ENCODE data around the gene CA12. TPM values are rescaled to one million over a fixed set of nuclear protein-coding genes. Genes with fewer than 3 reads are reported as not detected.

The CA12 gene
- total RNA-seq, 2 donors from 2014 or later, result 1.2 to 2.1 TPM

- no peaks in the 10 kb centered on the region for H3K36me3 Mint-ChIP-seq (ENCODE audit: low read depth)
- H3K4me3 Mint-ChIP-seq, result no peak overlapping the region
- peaks cover 22% of the 10 kb centered on the region for H3K27me3 Mint-ChIP-seq (ENCODE audit: insufficient read depth)
- no peak overlapping the region for H3K27ac ChIP-seq (ENCODE audit: low read depth, low read length)
- no peak for DNase-seq
- peaks cover 5% of the 10 kb centered on the region for H3K4me1 Mint-ChIP-seq
- TF ChIP-seq CTCF (conservative IDR thresholded peaks at IDR 0.05), result no peak
- no peaks in the 10 kb centered on the region for H3K9me3 ChIP-seq (ENCODE audit: control insufficient read depth, low read length)
- H3K36me3 ChIP-seq (ENCODE audit: control insufficient read depth, insufficient read depth, low read length), result no peaks in the 10 kb centered on the region
- H3K27ac Mint-ChIP-seq, result no peak overlapping the region
- H3K9ac ChIP-seq (ENCODE audit: extremely low read depth, low read length, poor library complexity, severe bottlenecking), result no peak overlapping the region
- no peaks in the 10 kb centered on the region for H3K4me1 ChIP-seq (ENCODE audit: control insufficient read depth, insufficient read depth, low read length)
- H3K9me3 Mint-ChIP-seq, result no peaks in the 10 kb centered on the region
- no peak overlapping the region for H3K4me3 ChIP-seq (ENCODE audit: low read length)
- no peaks in the 10 kb centered on the region for H3K27me3 ChIP-seq (ENCODE audit: control insufficient read depth, insufficient read depth, low read length, poor library complexity, severe bottlenecking)
- 85 to 86% methylated on average over 3 of the region's 3 CpGs for WGBS, 2 experiments (ENCODE audit: insufficient coverage in 1 of 2, insufficient read length in 1 of 2)
These were observed 23.9 kb downstream of the CA12 start for GRCh38 chr15:63357731-63358130.

- peaks cover 20% of the 10 kb centered on the region for H3K27me3 Mint-ChIP-seq (ENCODE audit: insufficient read depth)
- no peaks in the 10 kb centered on the region for H3K36me3 ChIP-seq (ENCODE audit: control insufficient read depth, insufficient read depth, low read length)
These were observed 24.6 kb downstream of the CA12 start for GRCh38 chr15:63357061-63357460.

GRCh38 chr15:63354821-63355650 lies 26.6 kb downstream of the CA12 start:
- Mint-ChIP-seq H3K27me3 (ENCODE audit: insufficient read depth) (peaks cover 13% of the 10 kb centered on the region), H3K36me3 (ENCODE audit: low read depth) (no peaks in the 10 kb centered on the region), H3K4me1 (no peaks in the 10 kb centered on the region), H3K4me3 (no peak overlapping the region), H3K27ac (no peak overlapping the region), H3K9me3 (no peaks in the 10 kb centered on the region)
- Histone ChIP-seq H3K4me1 (ENCODE audit: control insufficient read depth, insufficient read depth, low read length) (no peaks in the 10 kb centered on the region), H3K4me3 (ENCODE audit: low read length) (no peak overlapping the region), H3K27ac (ENCODE audit: low read depth, low read length) (no peak overlapping the region), H3K36me3 (ENCODE audit: control insufficient read depth, insufficient read depth, low read length) (no peaks in the 10 kb centered on the region), H3K9me3 (ENCODE audit: control insufficient read depth, low read length) (no peaks in the 10 kb centered on the region), H3K27me3 (ENCODE audit: control insufficient read depth, insufficient read depth, low read length, poor library complexity, severe bottlenecking) (no peaks in the 10 kb centered on the region), H3K9ac (ENCODE audit: extremely low read depth, low read length, poor library complexity, severe bottlenecking) (no peak overlapping the region)
- TF ChIP-seq CTCF (conservative IDR thresholded peaks at IDR 0.05), result no peak
- WGBS, 2 experiments (ENCODE audit: insufficient coverage in 1 of 2, insufficient read length in 1 of 2), result 91 to 94% methylated on average over 12 to 22 of the region's 22 CpGs
- no peak for DNase-seq

More at GRCh38 chr15:63357061-63357460, 24.6 kb downstream of the CA12 start:
- no peak overlapping the region for H3K27ac Mint-ChIP-seq
- 95 to 100% methylated on average over 3 to 4 of the region's 4 CpGs for WGBS, 2 experiments (ENCODE audit: insufficient coverage in 1 of 2, insufficient read length in 1 of 2)
- no peak overlapping the region for H3K4me3 Mint-ChIP-seq
- TF ChIP-seq CTCF (conservative IDR thresholded peaks at IDR 0.05), result no peak
- no peaks in the 10 kb centered on the region for H3K9me3 Mint-ChIP-seq
- no peaks in the 10 kb centered on the region for H3K36me3 Mint-ChIP-seq (ENCODE audit: low read depth)
- DNase-seq, result no peak
- no peaks in the 10 kb centered on the region for H3K9me3 ChIP-seq (ENCODE audit: control insufficient read depth, low read length)
- H3K4me1 ChIP-seq (ENCODE audit: control insufficient read depth, insufficient read depth, low read length), result no peaks in the 10 kb centered on the region
- no peaks in the 10 kb centered on the region for H3K27me3 ChIP-seq (ENCODE audit: control insufficient read depth, insufficient read depth, low read length, poor library complexity, severe bottlenecking)
- no peak overlapping the region for H3K27ac ChIP-seq (ENCODE audit: low read depth, low read length)
- no peak overlapping the region for H3K9ac ChIP-seq (ENCODE audit: extremely low read depth, low read length, poor library complexity, severe bottlenecking)
- H3K4me1 Mint-ChIP-seq, result peaks cover 3% of the 10 kb centered on the region
- H3K4me3 ChIP-seq (ENCODE audit: low read length), result no peak overlapping the region

All from endodermal cell (in vitro differentiated cells).